Activated T-cell treated with anti-CD3 and anti-CD28 coated beads, Interleukin-2, amount 50 U/mL, for 72 hours (primary cell): ENCODE results near the gene CDKAL1. TPM values are rescaled to one million over a fixed set of nuclear protein-coding genes. Genes with fewer than 3 reads are reported as not detected.
A peak's percentile ranks its signal among the peaks of the same experiment; 100 is the strongest.

Experiments used
- ATAC-seq, 2 donors: fragments of 150-1000 bp; cut with Tn5 transposase; replicated peaks in 1 of 2; 2 replicates each; pipeline ENCODE4 v1.10.0; 2021; ENCODE audit warnings: moderate library complexity in 2 of 2, mild to moderate bottlenecking in 1 of 2
- DNase-seq, 2 donors: peaks; one replicate each; pipeline ENCODE4 v3.0.0; 2021 to 2022; ENCODE audit warnings: mixed read lengths in 1 of 2
- H3K27ac Mint-ChIP-seq: one replicate; pipeline ENCODE4 v1.8.0; 2022; ENCODE audit warnings: mild to moderate bottlenecking, moderate library complexity, mixed read lengths
- H3K27me3 Mint-ChIP-seq: one replicate; pipeline ENCODE4 v1.8.0; 2022; ENCODE audit warnings: low read depth, mixed read lengths
- H3K36me3 Mint-ChIP-seq, 2 donors: one replicate each; pipeline ENCODE4 v1.8.0; 2022; ENCODE audit warnings: mixed read lengths in 2 of 2, mild to moderate bottlenecking in 1 of 2; ENCODE audit not compliant: insufficient read depth in 2 of 2
- H3K4me1 Mint-ChIP-seq: one replicate; pipeline ENCODE4 v1.8.0; 2022; ENCODE audit warnings: low read depth, mixed read lengths
- H3K4me3 Mint-ChIP-seq, 2 donors: one replicate each; pipeline ENCODE4 v1.8.0; 2022; ENCODE audit warnings: mild to moderate bottlenecking in 2 of 2, mixed read lengths in 2 of 2, moderate library complexity in 2 of 2
- H3K9me3 Mint-ChIP-seq, 2 donors: one replicate each; pipeline ENCODE4 v1.8.0; 2022; ENCODE audit warnings: mixed read lengths in 2 of 2
- total RNA-seq, 2 donors: library from RNA; stranded (reverse); gene quantifications; one replicate each; pipeline ENCODE4 v1.2.3, GENCODE V29; 2022

The CDKAL1 gene
- total RNA-seq, 2 donors from 2014 or later: 25.9 to 29.8 TPM

GRCh38 chr6:20946022-20946421 is 411.8 kb downstream of the CDKAL1 start:
- peaks cover 7 to 10% of the 10 kb centered on the region in 2 donors for H3K9me3 Mint-ChIP-seq

GRCh38 chr6:20946890-20947289 is 412.6 kb downstream of the CDKAL1 start:
- no peak for ATAC-seq
- peaks cover 7 to 9% of the 10 kb centered on the region in 2 donors for H3K9me3 Mint-ChIP-seq
- peak overlapping the region; percentile 19 for H3K27ac Mint-ChIP-seq
- peaks cover 14% of the 10 kb centered on the region for H3K4me1 Mint-ChIP-seq
- no peak overlapping the region for H3K4me3 Mint-ChIP-seq
- H3K27me3 Mint-ChIP-seq: no peaks in the 10 kb centered on the region
- peaks cover 11 to 12% of the 10 kb centered on the region in 2 donors for H3K36me3 Mint-ChIP-seq
- no peak for DNase-seq

More at GRCh38 chr6:20946022-20946421, 411.8 kb downstream of the CDKAL1 start:
- Mint-ChIP-seq H3K4me3 (no peak overlapping the region), H3K4me1 (peaks cover 14% of the 10 kb centered on the region), H3K27ac (no peak overlapping the region), H3K27me3 (no peaks in the 10 kb centered on the region), H3K36me3 (peaks cover 12% of the 10 kb centered on the region in 2 donors)
- DNase-seq (peak; percentile 9 to 12), ATAC-seq (peak; percentile 84 to 86)

- H3K36me3 Mint-ChIP-seq: peaks cover 8 to 10% of the 10 kb centered on the region in 2 donors
- no peak overlapping the region for H3K27ac Mint-ChIP-seq
- DNase-seq: no peak
- H3K4me3 Mint-ChIP-seq: no peak overlapping the region
- H3K4me1 Mint-ChIP-seq: peaks cover 14% of the 10 kb centered on the region
- ATAC-seq: no peak
- H3K27me3 Mint-ChIP-seq: no peaks in the 10 kb centered on the region
- H3K9me3 Mint-ChIP-seq: peaks cover 5 to 7% of the 10 kb centered on the region in 2 donors
Measured at GRCh38 chr6:20947977-20948376, 413.7 kb downstream of the CDKAL1 start.

GRCh38 chr6:20948556-20948955 is 414.3 kb downstream of the CDKAL1 start:
- Mint-ChIP-seq H3K4me3 (no peak overlapping the region), H3K27me3 (no peaks in the 10 kb centered on the region), H3K9me3 (peaks cover 3% of the 10 kb centered on the region in 2 donors), H3K36me3 (peaks cover 4 to 6% of the 10 kb centered on the region in 2 donors), H3K4me1 (peaks cover 14% of the 10 kb centered on the region), H3K27ac (no peak overlapping the region)
- DNase-seq: no peak
- ATAC-seq: no peak

- no peak overlapping the region for H3K27ac Mint-ChIP-seq
- H3K36me3 Mint-ChIP-seq: peaks cover under 1 to 2% of the 10 kb centered on the region in 2 donors
- peaks cover 14% of the 10 kb centered on the region for H3K4me1 Mint-ChIP-seq
- H3K27me3 Mint-ChIP-seq: no peaks in the 10 kb centered on the region
- peaks cover under 1% of the 10 kb centered on the region in 2 donors for H3K9me3 Mint-ChIP-seq
- ATAC-seq: no peak
- DNase-seq: no peak
- H3K4me3 Mint-ChIP-seq: no peak overlapping the region
Measured at GRCh38 chr6:20949138-20949537, 414.9 kb downstream of the CDKAL1 start.

GRCh38 chr6:20952699-20953474 is 418.6 kb downstream of the CDKAL1 start:
- no peak for ATAC-seq
- no peak for DNase-seq
- H3K9me3 Mint-ChIP-seq: no peaks in the 10 kb centered on the region
- no peak overlapping the region for H3K27ac Mint-ChIP-seq
- H3K36me3 Mint-ChIP-seq: peaks cover 5 to 13% of the 10 kb centered on the region in 2 donors
- no peak overlapping the region for H3K4me3 Mint-ChIP-seq
- no peaks in the 10 kb centered on the region for H3K27me3 Mint-ChIP-seq
- H3K4me1 Mint-ChIP-seq: no peaks in the 10 kb centered on the region

- Mint-ChIP-seq H3K27ac (no peak overlapping the region), H3K36me3 (peaks cover 5 to 13% of the 10 kb centered on the region in 2 donors), H3K4me1 (no peaks in the 10 kb centered on the region), H3K4me3 (no peak overlapping the region), H3K9me3 (no peaks in the 10 kb centered on the region), H3K27me3 (no peaks in the 10 kb centered on the region)
- DNase-seq (no peak), ATAC-seq (no peak)
Measured at GRCh38 chr6:20954315-20954714, 420.1 kb downstream of the CDKAL1 start.

- no peak overlapping the region for H3K4me3 Mint-ChIP-seq
- no peaks in the 10 kb centered on the region for H3K9me3 Mint-ChIP-seq
- H3K36me3 Mint-ChIP-seq: peaks cover 5 to 13% of the 10 kb centered on the region in 2 donors
- no peak overlapping the region for H3K27ac Mint-ChIP-seq
- no peak for DNase-seq
- no peaks in the 10 kb centered on the region for H3K27me3 Mint-ChIP-seq
- no peaks in the 10 kb centered on the region for H3K4me1 Mint-ChIP-seq
- no peak for ATAC-seq
Measured at GRCh38 chr6:20955131-20955530, 420.9 kb downstream of the CDKAL1 start.

- no peak overlapping the region for H3K4me3 Mint-ChIP-seq
- H3K9me3 Mint-ChIP-seq: no peaks in the 10 kb centered on the region
- H3K27ac Mint-ChIP-seq: no peak overlapping the region
- H3K4me1 Mint-ChIP-seq: no peaks in the 10 kb centered on the region
- DNase-seq (no peak), ATAC-seq (no peak)
- H3K36me3 Mint-ChIP-seq: peaks cover 5 to 19% of the 10 kb centered on the region in 2 donors
- no peaks in the 10 kb centered on the region for H3K27me3 Mint-ChIP-seq
Measured at GRCh38 chr6:20955751-20956150, 421.5 kb downstream of the CDKAL1 start.

GRCh38 chr6:20960067-20960466 is 425.8 kb downstream of the CDKAL1 start:
- Mint-ChIP-seq H3K36me3 (peaks cover 8 to 26% of the 10 kb centered on the region in 2 donors), H3K27me3 (no peaks in the 10 kb centered on the region), H3K9me3 (peaks cover 2 to 3% of the 10 kb centered on the region in 2 donors), H3K4me1 (no peaks in the 10 kb centered on the region), H3K4me3 (no peak overlapping the region), H3K27ac (no peak overlapping the region)
- DNase-seq (no peak), ATAC-seq (no peak)

GRCh38 chr6:20965276-20965675 is 431.0 kb downstream of the CDKAL1 start:
- Mint-ChIP-seq H3K4me3 (no peak overlapping the region), H3K36me3 (peaks cover 7 to 19% of the 10 kb centered on the region in 2 donors), H3K27me3 (no peaks in the 10 kb centered on the region), H3K27ac (no peak overlapping the region), H3K4me1 (no peaks in the 10 kb centered on the region), H3K9me3 (peaks cover 6 to 10% of the 10 kb centered on the region in 2 donors)
- ATAC-seq (no peak), DNase-seq (no peak)

- DNase-seq (no peak), ATAC-seq (no peak)
- Mint-ChIP-seq H3K36me3 (peaks cover 7 to 13% of the 10 kb centered on the region in 2 donors), H3K27ac (no peak overlapping the region), H3K27me3 (no peaks in the 10 kb centered on the region), H3K4me1 (no peaks in the 10 kb centered on the region), H3K4me3 (no peak overlapping the region), H3K9me3 (peaks cover 6 to 10% of the 10 kb centered on the region in 2 donors)
Measured at GRCh38 chr6:20965915-20966314, 431.7 kb downstream of the CDKAL1 start.

GRCh38 chr6:20969551-20969950 is 435.3 kb downstream of the CDKAL1 start:
- Mint-ChIP-seq H3K9me3 (peaks cover 4 to 8% of the 10 kb centered on the region in 2 donors), H3K4me3 (no peak overlapping the region), H3K36me3 (peaks cover 5 to 7% of the 10 kb centered on the region in 2 donors), H3K4me1 (no peaks in the 10 kb centered on the region), H3K27ac (no peak overlapping the region), H3K27me3 (no peaks in the 10 kb centered on the region)
- no peak for ATAC-seq
- DNase-seq: no peak
